LNCaP clone FGC (cell line): Measurements from ENCODE around the gene HYAL2.
A peak's percentile ranks its signal among the peaks of the same experiment; 100 is the strongest.

Source experiments
- DNase-seq: peaks from one replicate; pipeline ENCODE4 v3.0.0-alpha.2; 2011; ENCODE audit warnings: low read depth
- H3K4me3 ChIP-seq: 2 replicates; pipeline ENCODE4 v1.5.1; 2011; ENCODE audit warnings: mild to moderate bottlenecking, low read depth, low read length, control low read depth
- CTCF ChIP-seq: IDR thresholded peaks from 2 replicates; pipeline ENCODE4 v1.5.1; 2012; ENCODE audit warnings: mild to moderate bottlenecking; ENCODE audit not compliant: control insufficient read depth, insufficient read depth; ENCODE audit errors: extremely low read depth

Gene HYAL2

GRCh38 chr3:50304601-50305000, 17.9 kb downstream of the HYAL2 start:
- no peak overlapping the region for H3K4me3 ChIP-seq
- DNase-seq = no peak
- TF ChIP-seq CTCF = no peak

GRCh38 chr3:50303013-50303815, 19.3 kb downstream of the HYAL2 start, which contains the start of gene HYAL1:
TSS of gene HYAL1 (minus strand) at chr3:50303574. CDS start at chr3:50302956, 618 bp downstream.
- DNase-seq = no peak
- TF ChIP-seq CTCF = no peak
- no peak within 1 kb of the TSS for H3K4me3 ChIP-seq

- H3K4me3 ChIP-seq = no peak overlapping the region
- DNase-seq = no peak
- no peak for TF ChIP-seq CTCF
These were observed 20.2 kb downstream of the HYAL2 start for GRCh38 chr3:50302095-50303012.

GRCh38 chr3:50300681-50301254, 21.8 kb downstream of the HYAL2 start:
- TF ChIP-seq CTCF = no peak
- H3K4me3 ChIP-seq = peak overlapping the region; percentile 55; the same call in 1 of the 2 replicates
- DNase-seq = no peak

GRCh38 chr3:50299929-50300680, 22.4 kb downstream of the HYAL2 start:
- peak overlapping the region; percentile 55 for H3K4me3 ChIP-seq
- TF ChIP-seq CTCF = no peak
- no peak for DNase-seq

GRCh38 chr3:50299638-50299928, 23.0 kb downstream of the HYAL2 start:
- TF ChIP-seq CTCF = no peak
- DNase-seq = no peak
- peak overlapping the region; percentile 55 for H3K4me3 ChIP-seq
